Activated effector memory CD4-positive, alpha-beta T cell treated with Interleukin-2 at 50 U/mL for 16 hours (primary cell): Measurements from ENCODE around the gene SLC2A11.
"Not testable (repeated sequence)": the region's sequence is repeated elsewhere in the genome, so short reads cannot be mapped to it uniquely, and the experiment has no call there.

Experiments used
- DNase-seq: peaks from one replicate; pipeline ENCODE4 v3.0.0-alpha.2; 2020

Gene SLC2A11

DNA sequence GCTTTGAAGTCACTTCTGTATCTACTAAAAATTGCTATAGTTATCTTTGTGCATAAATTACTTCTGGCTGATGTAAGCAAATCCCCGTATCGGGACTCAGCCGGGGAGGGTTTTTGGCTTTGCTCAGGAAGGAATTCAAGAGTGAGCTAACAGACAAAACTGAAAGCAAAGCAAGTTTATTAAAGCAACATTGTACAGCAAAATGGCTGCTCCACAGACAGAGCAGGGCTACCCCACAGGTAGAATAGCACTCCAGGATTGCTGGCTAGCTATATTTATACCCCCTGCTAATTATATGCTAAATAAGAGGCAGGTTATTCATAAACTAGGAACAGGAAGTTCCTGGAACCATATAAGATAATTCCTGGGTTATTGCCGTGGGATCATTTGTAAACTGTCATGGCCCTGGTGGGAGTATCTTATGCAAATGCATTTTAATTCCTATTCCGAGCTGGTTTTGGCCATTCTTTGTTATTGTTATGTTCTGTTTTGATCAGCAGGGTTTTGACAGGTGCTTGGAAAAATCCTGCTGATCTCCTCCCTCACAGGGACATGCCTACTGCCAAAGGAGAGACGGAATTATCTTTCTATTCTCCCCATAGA lies 51.7 kb downstream of the SLC2A11 start:
- no peak for DNase-seq

DNA sequence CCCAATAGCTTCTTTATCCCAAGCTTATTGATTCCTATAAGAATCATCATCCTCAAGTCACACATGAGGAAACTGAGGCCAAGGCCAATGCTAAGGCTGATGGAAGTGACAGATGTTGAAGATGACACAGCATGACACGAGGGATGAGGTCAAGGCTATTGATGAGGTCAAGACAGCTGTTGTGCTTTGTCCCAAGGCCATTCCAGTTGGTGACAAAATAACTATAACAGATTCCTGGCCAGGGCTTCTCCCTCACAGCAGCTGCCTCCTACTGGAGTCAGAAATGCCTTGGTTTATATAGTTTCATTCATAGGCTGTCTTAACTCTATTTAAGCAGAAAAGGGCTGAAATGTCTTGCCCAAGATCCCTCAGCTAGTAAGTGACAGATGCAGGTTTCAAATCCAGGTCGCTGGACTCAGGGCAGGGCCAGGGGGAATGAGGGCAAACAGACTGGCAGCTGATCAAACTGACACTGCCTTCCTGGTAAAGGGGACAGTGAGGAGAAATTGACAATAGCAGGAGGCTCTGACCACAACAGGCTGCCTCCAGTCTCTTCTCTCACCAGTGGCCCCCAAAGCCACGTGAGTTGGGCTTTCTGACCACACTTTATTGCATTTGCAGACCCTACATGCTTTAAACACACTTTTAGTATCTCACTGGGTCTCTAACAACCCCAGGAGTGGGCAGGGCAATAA lies 53.0 kb downstream of the SLC2A11 start:
- no peak for DNase-seq

DNA sequence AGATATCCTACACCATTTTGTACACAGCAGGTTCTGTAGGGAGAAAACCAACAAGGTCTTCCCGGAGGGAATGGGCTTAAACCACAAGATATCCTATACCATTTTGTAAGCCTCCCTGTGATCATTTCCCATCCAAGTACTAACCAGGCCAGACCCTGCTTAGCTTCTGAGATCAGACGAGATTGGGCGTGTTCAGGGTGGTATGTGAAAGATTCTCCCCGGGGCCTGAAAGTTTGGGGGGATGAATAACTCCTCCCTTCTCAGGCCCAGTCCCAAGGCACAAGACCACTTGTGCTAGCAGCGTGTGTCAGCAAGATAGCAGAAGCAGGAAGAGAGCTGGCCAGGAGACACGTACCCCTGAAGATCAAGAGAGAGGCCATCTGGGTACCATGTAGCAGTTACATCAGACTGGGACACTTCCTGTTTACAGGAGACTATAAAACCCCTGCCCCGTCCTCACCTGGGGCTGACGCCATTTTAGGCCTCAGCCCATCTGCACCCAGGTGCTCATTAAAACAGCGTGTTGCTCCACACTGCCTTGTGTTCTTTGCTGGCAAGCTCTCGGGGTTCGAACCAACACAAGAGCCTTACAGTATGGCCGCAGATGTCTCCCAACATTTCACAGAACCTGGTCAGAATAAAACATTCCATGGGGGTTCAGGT lies 53.8 kb downstream of the SLC2A11 start:
- no peak for DNase-seq

DNA sequence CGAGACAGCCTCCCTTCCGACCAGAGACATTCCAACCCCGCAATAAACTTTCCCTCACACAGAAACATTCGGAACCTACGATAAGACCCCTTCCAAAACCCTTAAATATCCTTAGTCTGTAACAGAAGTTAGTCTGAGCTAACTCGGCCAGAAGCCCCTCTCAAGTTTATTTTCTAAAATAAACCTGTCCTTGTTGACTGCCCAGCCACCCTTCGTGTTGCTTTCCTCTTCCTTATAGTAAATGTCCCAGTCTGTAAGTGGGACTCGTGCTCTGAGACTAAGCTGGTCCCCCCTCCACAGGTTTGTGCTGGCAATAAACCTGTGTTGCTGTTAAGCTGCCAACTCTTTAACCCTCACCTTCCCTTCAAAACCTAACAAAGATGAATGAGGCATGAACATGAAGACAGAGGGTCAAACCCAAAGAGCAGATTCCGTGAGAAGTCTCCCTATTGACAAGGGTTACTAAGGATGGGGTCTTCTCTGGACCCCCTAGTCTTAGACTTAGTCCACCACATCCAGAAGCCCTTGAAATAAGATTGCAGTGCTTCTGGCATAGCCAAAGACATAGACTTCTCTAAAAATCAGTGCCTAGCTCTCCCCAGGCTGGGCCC lies 54.7 kb downstream of the SLC2A11 start:
- DNase-seq = no peak

DNA sequence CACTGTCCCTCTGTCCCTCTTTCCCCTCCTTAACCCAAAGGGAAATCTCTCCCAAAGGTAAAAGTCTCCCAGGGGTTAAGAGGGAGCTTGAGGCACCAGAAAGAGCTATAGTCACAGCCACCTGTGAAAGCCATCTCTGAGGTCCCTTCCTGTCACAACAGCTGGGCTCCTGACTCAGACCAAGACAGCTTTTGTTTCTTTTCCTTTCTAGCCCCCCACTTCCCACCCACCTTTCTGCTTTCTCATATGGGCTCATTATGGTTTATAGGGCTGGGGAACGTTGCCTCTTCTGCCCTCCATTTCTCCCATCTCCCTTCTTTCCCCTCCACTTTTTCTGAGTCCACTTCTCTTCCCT lies 55.6 kb downstream of the SLC2A11 start:
- no peak for DNase-seq

DNA sequence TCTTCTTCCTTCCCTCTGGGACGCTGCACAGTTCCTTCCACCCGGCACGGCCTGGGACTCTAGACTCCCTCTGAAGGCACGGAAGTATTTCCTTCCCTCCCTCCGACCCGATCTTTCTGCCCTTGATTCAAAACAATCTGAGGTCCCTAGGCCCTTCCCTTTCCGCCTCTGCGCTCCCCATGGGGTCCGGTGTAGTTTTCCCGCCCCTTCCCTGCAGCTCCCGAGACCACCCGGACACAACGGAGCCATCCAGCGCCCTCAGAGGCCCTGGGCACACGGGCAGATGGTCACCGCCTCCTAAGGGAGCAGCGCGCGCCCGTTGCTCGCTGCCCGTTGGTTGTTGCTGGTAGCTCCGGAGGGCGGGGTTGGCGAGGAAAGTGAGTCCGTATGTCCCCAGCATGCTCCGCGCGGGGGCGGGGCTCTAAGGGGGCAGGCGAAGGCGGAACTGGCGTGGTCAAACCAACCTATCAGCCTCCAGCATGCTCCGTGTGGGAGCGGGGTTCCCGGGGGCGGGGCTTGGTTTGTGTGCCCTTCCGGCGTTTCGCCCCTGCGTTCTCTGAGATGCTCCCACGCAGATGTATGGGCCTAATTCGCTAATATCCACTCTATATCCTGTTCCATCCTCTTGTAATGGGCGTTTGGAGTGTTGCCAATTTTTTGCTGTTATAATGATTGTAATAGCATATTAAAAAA lies 56.1 kb downstream of the SLC2A11 start:
- peak; percentile 99 for DNase-seq

DNA sequence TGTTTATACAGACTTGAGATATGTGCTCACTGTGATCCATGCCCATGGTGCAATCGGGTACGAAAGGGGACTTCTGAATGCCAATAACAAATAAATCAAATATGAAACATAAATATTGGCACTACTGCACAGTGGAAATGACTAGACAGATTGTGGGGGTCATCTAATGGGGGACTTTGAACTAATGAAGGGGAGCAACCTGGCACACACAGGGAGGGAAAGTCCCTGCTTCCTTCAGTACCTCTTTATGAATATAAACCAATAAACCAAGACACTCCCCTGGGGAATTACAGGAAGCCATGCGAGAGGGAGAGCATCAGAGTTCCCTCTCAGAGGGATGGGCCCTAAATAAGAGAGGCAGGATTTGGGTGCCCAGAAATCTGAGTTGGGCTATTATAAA lies 57.6 kb downstream of the SLC2A11 start:
- no peak for DNase-seq

DNA sequence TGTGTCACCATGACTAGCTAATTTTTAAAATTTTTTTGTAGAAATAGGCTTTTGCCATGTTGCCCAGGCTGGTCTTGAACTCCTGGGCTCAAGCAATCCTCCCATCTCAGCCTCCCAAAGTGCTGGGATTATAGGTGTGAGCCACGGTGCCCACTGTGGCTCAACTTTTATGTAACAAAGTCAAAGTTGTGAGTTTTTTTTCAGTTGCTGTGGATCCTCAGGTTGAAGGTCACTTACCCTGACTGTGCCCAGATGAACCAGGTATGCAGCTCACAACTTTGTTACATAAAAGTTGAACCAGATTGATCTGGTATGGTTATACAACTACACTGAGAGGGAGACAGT lies 62.6 kb downstream of the SLC2A11 start:
- not testable (repeated sequence) for DNase-seq

DNA sequence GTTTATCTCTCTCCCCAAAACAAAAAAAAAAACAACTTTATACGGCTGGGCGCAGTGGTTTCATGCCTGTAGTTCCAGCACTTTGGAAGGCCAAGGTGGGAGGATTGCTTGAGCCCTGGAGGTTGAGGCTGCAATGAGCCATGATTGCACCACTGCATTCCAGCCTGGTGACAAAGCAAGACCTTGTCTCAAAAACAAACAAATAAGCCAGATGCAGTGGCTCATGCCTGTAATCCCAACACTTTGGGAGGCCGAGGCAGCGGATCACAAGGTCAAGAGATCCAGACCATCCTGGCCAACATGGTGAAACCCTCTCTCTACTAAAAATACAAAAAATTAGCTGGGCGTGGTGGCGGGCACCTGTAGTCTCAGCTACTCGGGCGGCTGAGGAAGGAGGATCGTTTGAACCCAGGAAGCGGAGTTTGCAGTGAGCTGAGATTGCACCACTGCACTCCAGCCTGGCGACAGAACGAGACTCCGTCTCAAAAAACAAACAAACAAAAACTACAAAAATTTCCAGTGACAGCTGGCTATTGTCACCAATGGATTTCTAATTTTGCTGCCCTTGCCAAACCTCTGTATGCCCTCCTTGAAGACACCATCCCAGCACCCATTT lies 64.0 kb downstream of the SLC2A11 start:
- not testable (repeated sequence) for DNase-seq

DNA sequence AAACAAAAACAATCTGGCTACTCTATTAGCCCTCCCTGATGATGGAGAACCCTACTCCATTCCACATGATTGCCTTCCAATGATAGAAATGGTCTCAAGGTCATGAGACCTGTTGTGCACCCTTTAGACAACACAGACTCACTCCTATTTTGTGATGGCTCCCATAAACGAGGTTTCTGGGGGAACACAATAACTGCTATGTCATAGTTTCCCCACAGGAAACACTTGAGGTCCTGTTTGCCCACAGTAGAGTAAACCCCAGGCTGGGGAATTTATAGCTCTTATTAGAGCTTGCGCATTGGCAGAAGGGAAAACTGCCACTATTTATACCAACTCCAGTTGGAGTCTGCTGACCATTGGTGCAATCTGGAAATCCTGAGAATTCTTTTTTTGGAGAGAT lies 65.2 kb downstream of the SLC2A11 start:
- no peak for DNase-seq

DNA sequence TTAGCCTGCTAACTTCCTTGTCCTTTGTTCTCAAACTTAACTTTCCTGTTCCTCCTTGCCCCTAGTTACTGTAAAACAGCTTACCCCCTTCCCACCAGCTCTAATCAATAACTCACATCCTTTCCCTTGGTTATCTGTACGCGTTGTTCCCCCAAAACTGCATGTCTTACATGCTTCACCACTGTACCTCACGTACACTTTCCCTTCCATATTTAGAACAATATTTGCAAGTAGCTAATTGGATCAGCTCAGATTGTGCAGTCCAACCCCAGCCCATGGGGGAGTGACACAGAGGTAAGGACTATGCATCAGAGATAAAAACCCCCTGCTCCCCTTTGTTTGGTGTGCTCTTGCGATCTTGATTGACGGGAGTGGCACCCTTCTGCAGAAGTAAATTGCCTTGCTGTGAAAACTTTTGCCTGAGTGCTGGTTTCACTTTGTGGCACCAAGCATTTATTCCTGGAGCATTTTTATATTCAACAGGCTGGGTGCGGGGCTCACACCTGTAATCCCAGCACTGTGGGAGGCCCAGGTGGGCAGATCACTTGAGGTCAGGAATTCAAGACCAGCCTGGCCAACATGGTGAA lies 67.4 kb downstream of the SLC2A11 start:
- DNase-seq = no peak

DNA sequence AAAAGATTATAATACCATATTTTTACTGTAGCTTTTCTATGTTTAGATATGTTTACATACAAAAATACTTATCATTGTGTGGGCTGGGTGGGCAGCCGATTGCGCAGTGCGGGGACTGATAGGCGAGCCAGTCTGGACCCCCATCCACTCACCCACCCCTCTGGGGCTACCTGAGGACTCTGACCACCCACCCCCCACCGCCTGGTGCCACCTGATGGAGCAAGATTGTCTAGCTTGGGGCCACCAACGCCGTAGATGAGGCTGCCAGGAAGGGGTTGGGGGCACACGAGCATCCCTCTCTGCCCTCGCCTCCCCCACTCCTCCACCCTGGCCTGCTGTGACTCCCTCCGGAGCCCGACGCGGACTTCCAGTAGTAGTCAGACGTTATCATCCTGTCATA lies 68.9 kb downstream of the SLC2A11 start:
- no peak for DNase-seq
